ENCODE results near the gene CDH13. TPM values are rescaled to one million over a fixed set of nuclear protein-coding genes. Genes with fewer than 3 reads are reported as not detected.

Gene CDH13
- total and polyA plus RNA-seq, 9 of the 15 experiments (the other 6 are each of a cell fraction or from before 2014, with no cell fraction given) = 0.03 TPM; not detected in 8

DNA sequence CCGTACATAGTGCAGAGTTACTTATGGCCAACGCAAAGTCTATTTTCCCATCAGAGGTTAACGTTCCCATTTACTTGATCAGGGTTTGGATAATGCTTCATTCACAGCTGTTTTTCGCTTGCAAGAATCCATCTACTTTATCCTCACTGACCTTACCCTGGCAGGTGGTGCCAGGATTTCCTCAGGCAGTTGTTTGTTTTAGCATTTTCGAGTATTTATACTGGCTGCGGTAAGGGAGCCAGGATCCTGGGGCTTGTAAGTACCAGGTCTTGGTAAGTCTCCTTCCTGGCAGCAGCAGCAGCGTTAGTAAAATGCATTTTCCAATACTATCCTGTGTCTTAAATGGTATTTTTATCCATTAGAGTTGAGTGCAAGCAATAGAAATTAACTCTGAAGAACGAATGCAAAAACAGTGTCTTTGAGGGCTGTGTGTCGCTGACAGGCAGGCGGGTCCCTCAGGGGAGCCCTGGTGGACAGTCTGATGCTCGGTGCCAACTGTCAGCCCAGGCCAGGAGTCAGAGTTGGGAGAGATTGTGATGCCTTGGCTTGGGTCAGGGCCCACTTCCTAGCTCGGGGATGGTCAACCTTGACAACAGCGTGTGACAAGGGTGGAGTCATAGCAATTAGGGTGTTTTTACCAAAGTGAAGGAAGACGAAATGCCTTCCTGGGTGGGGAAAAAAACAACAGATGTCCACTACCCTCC lies 1088.6 kb downstream of the CDH13 start:
- Histone ChIP-seq H3K9me1 (ENCODE audit: control insufficient read depth, insufficient read depth, low read length) (no peaks in the 10 kb centered on the region), H3K9ac (ENCODE audit: insufficient read depth in 1 of 2, low read depth in 2 of 2, low read length in 2 of 2) (no peak overlapping the region), H3K4me1 (replicated peaks in 1 of 2; ENCODE audit: control insufficient read depth in 2 of 2, insufficient read depth in 2 of 2, low read length in 2 of 2) (no peaks in the 10 kb centered on the region), H3K79me2 (ENCODE audit: control insufficient read depth, insufficient read depth, low read length) (no peaks in the 10 kb centered on the region), H2AFZ (ENCODE audit: low read depth, low read length) (no peak overlapping the region), H3K36me3 (ENCODE audit: control insufficient read depth, insufficient read depth, low read length) (no peaks in the 10 kb centered on the region), H3K4me3 (no peak overlapping the region), H4K20me1 (replicated peaks; ENCODE audit: control insufficient read depth, insufficient read depth, low read length) (no peaks in the 10 kb centered on the region), H3K4me2 (ENCODE audit: insufficient read depth, low read length) (no peak overlapping the region), H3K9me3 (replicated peaks; ENCODE audit: control insufficient read depth, insufficient read depth, low read depth, low read length) (no peaks in the 10 kb centered on the region), H3K27ac (ENCODE audit: extremely low read depth, low read depth, low read length) (no peak overlapping the region), H3K27me3 (ENCODE audit: control insufficient read depth in 2 of 2, insufficient read depth in 2 of 2, low read length in 2 of 2) (peaks cover 0 to 9% of the 10 kb centered on the region in 2 experiments; a peak in 2 of 5 replicates)
- DNase-seq (ENCODE audit: extremely low read depth in 1 of 4, low spot score in 3 of 4) (no peak), ATAC-seq (no peak), FAIRE-seq (no peak)
- TF ChIP-seq HDAC8 (tag; IDR thresholded peaks at IDR 0.05) (no peak), LEF1 (IDR thresholded peaks at IDR 0.05) (no peak), ARNT (IDR thresholded peaks at IDR 0.05) (no peak), COPS2 (conservative IDR thresholded peaks at IDR 0.05) (no peak), U2AF2 (optimal IDR thresholded peaks at IDR 0.05; ENCODE audit: low read depth, low read length) (no peak), YY1 (IDR thresholded peaks at IDR 0.05; ENCODE audit: borderline replicate concordance in 1 of 3, control insufficient read depth in 1 of 3, extremely low read depth in 1 of 3, insufficient read depth in 3 of 3, insufficient read length in 1 of 3, insufficient replicate concordance in 2 of 3, low read depth in 1 of 3, low read length in 2 of 3) (no peak), HOXB6 (CRISPR knock-in tag; IDR thresholded peaks at IDR 0.05; ENCODE audit: borderline replicate concordance) (no peak), ETS2 (tag; IDR thresholded peaks at IDR 0.05; ENCODE audit: borderline replicate concordance, poor library complexity, severe bottlenecking) (no peak)
- TF ChIP-seq, protein P1, sequence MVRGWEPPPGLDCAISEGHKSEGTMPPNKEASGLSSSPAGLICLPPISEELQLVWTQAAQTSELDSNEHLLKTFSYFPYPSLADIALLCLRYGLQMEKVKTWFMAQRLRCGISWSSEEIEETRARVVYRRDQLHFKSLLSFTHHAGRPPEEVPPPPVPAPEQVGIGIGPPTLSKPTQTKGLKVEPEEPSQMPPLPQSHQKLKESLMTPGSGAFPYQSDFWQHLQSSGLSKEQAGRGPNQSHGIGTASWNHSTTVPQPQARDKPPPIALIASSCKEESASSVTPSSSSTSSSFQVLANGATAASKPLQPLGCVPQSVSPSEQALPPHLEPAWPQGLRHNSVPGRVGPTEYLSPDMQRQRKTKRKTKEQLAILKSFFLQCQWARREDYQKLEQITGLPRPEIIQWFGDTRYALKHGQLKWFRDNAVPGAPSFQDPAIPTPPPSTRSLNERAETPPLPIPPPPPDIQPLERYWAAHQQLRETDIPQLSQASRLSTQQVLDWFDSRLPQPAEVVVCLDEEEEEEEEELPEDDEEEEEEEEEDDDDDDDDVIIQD (CRISPR knock-in tag; IDR thresholded peaks at IDR 0.05) = no peak
- POLR2A ChIA-PET = no interaction called here
- intact Hi-C loops (cut with micrococcal nuclease) = no loop called here
- CTCF ChIA-PET (ENCODE audit: low intra/inter-chr PET ratio) = no interaction called here
- BruUV-seq (replicated peaks) = no TSS peak
- under 1% methylated on average over 14 of the region's 14 CpGs for WGBS (ENCODE audit: insufficient coverage, low coverage, missing lambda C conversion rate)
- in situ Hi-C loops (cut with MboI) = no loop called here

All from K562 (cell line).